HepG2 (cell line): Measurements from ENCODE around the gene MYORG. TPM values are rescaled to one million over a fixed set of nuclear protein-coding genes. Genes with fewer than 3 reads are reported as not detected.

Experiments
- ARNT ChIP-seq: fragments of 450-650 bp; IDR thresholded peaks from 2 replicates; pipeline ENCODE4 v1.6.1; 2017
- CTCF ChIP-seq: sonication (generic); formaldehyde crosslinking; IDR thresholded peaks from 2 replicates; pipeline ENCODE4 v1.5.0; 2020; ENCODE audit warnings: mild to moderate bottlenecking, missing genetic modification reagents, moderate library complexity
- DNMT1 ChIP-seq: sonication (generic); formaldehyde crosslinking; IDR thresholded peaks from 2 replicates; pipeline ENCODE4 v1.5.1; 2020; ENCODE audit warnings: mild to moderate bottlenecking, missing genetic modification reagents
- ELF3 ChIP-seq: IDR thresholded peaks from 2 replicates; pipeline ENCODE4 v1.6.1; 2016; ENCODE audit warnings: missing genetic modification reagents, missing compliant biosample characterization
- HIVEP1 ChIP-seq: sonication (generic); formaldehyde crosslinking; IDR thresholded peaks from 2 replicates; pipeline ENCODE4 v1.4.0; 2020; ENCODE audit warnings: mild to moderate bottlenecking, missing genetic modification reagents
- MEIS2 ChIP-seq: sonication (generic); formaldehyde crosslinking; IDR thresholded peaks from 2 replicates; pipeline ENCODE4 v1.9.0; 2021; ENCODE audit warnings: mild to moderate bottlenecking, missing genetic modification reagents
- MYC ChIP-seq: sonication (generic); formaldehyde crosslinking; IDR thresholded peaks from 2 replicates; pipeline ENCODE4 v1.9.0; 2021; ENCODE audit warnings: missing genetic modification reagents, borderline replicate concordance
- NRL ChIP-seq: sonication (generic); formaldehyde crosslinking; IDR thresholded peaks from 2 replicates; pipeline ENCODE4 v1.5.0; 2020; ENCODE audit warnings: missing genetic modification reagents, mild to moderate bottlenecking, moderate library complexity, borderline replicate concordance
- PAWR ChIP-seq: sonication (generic); formaldehyde crosslinking; IDR thresholded peaks from 2 replicates; pipeline ENCODE4 v1.4.0; 2020; ENCODE audit warnings: missing genetic modification reagents, mild to moderate bottlenecking, borderline replicate concordance
- PHF20 ChIP-seq: sonication (generic); formaldehyde crosslinking; IDR thresholded peaks from 2 replicates; pipeline ENCODE4 v1.5.0; 2020; ENCODE audit warnings: mild to moderate bottlenecking, missing genetic modification reagents
- PRDM4 ChIP-seq: sonication (generic); formaldehyde crosslinking; IDR thresholded peaks from 2 replicates; pipeline ENCODE4 v1.9.0; 2021; ENCODE audit warnings: missing genetic modification reagents, borderline replicate concordance
- RCOR2 ChIP-seq: IDR thresholded peaks from 2 replicates; pipeline ENCODE4 v1.6.1; 2016; ENCODE audit warnings: missing biosample characterization, missing genetic modification reagents
- SKIL ChIP-seq: sonication (generic); formaldehyde crosslinking; IDR thresholded peaks from 2 replicates; pipeline ENCODE4 v1.8.0; 2022; ENCODE audit warnings: missing genetic modification reagents, mild to moderate bottlenecking, moderate library complexity, borderline replicate concordance
- SRSF9 ChIP-seq: fragments of 200-400 bp; formaldehyde crosslinking; IDR thresholded peaks from 2 replicates; pipeline ENCODE4 v1.6.1; 2018; ENCODE audit warnings: borderline replicate concordance, mild to moderate bottlenecking, low read depth, low read length; ENCODE audit not compliant: insufficient read depth, poor library complexity, severe bottlenecking
- ZFP37 ChIP-seq: sonication (generic); formaldehyde crosslinking; IDR thresholded peaks from 2 replicates; pipeline ENCODE4 v1.4.0; 2020; ENCODE audit warnings: missing genetic modification reagents, borderline replicate concordance
- ZNF230 ChIP-seq: sonication (generic); formaldehyde crosslinking; IDR thresholded peaks from 2 replicates; pipeline ENCODE4 v1.4.0; 2020; ENCODE audit warnings: mild to moderate bottlenecking, missing genetic modification reagents
- ZNF3 ChIP-seq: IDR thresholded peaks from 2 replicates; pipeline ENCODE4 v1.7.0; 2017; ENCODE audit warnings: inconsistent platforms
- ZNF512 ChIP-seq: sonication (generic); formaldehyde crosslinking; IDR thresholded peaks from 2 replicates; pipeline ENCODE4 v1.4.0; 2020; ENCODE audit warnings: mild to moderate bottlenecking, missing genetic modification reagents
- ZNF777 ChIP-seq: sonication (generic); formaldehyde crosslinking; IDR thresholded peaks from 2 replicates; pipeline ENCODE4 v1.4.0; 2020; ENCODE audit warnings: missing genetic modification reagents
- polyA plus RNA-seq, 8 experiments: library from polyadenylated mRNA; depleted of rRNA in 3 of 8; stranded (reverse) in 7 of 8; unstranded in 1 of 8; fragments of >200 nt; fragmentation: Illumina TruSeq in 4 of 8; extraction: Trizol in 4 of 8; gene quantifications; 2 replicates each; pipeline versions ENCODE4 v1.2.1 to v1.2.3, GENCODE V29; 2011 to 2016; ENCODE audit warnings: low read depth in 4 of 8, missing spikeins in 1 of 8, mixed read lengths in 1 of 8; ENCODE audit not compliant: insufficient read depth in 1 of 8
- total RNA-seq, 5 experiments: library from RNA; depleted of rRNA; stranded (reverse); fragments of >200 nt; fragmentation: Illumina TruSeq; extraction: Trizol; gene quantifications; 2 replicates each; pipeline ENCODE4 v1.2.3, GENCODE V29; 2016; ENCODE audit warnings: low read depth in 1 of 5

Gene MYORG
- total and polyA plus RNA-seq, 2 of the 13 experiments (the other 11 are each of a cell fraction or from before 2014, with no cell fraction given): 11.1 to 22.4 TPM

GRCh38 chr9:34328987-34329832, 47.5 kb downstream of the MYORG start, which contains the start of the genes KIF24 and NUDT2 (continued):
- no peak for TF ChIP-seq ZNF512 (CRISPR knock-in tag)
- no peak for TF ChIP-seq SRSF9
- TF ChIP-seq PAWR (CRISPR knock-in tag): no peak
- no peak for TF ChIP-seq PRDM4 (CRISPR knock-in tag)
- TF ChIP-seq PHF20 (CRISPR knock-in tag): 0 out of 2 replicates have a peak, but pooled peaks have one; percentile 3
- no peak; the same call in 1 of the 2 replicates for TF ChIP-seq MEIS2 (CRISPR knock-in tag)
- TF ChIP-seq NRL (CRISPR knock-in tag): no peak
- no peak for TF ChIP-seq ARNT
- 0 out of 2 replicates have a peak, but pooled peaks have one; percentile 47 for TF ChIP-seq ZFP37 (CRISPR knock-in tag)
- 0 out of 2 replicates have a peak, but pooled peaks have one; percentile 23 for TF ChIP-seq MYC (CRISPR knock-in tag)
- peak; percentile 85 for TF ChIP-seq HIVEP1 (CRISPR knock-in tag)
- TF ChIP-seq CTCF (CRISPR knock-in tag): 0 out of 2 replicates have a peak, but pooled peaks have one; percentile 11
- no peak for TF ChIP-seq DNMT1 (CRISPR knock-in tag)
- TF ChIP-seq ZNF3: no peak
- TF ChIP-seq ELF3: peak; percentile 9
- no peak for TF ChIP-seq SKIL (CRISPR knock-in tag)
- TF ChIP-seq ZNF230 (CRISPR knock-in tag): no peak; the same call in 1 of the 2 replicates
- TF ChIP-seq RCOR2 (CRISPR knock-in tag): no peak
- TF ChIP-seq ZNF777 (CRISPR knock-in tag): peak; percentile 81
